Measurements from ENCODE around the gene NOX5.

- TF ChIP-seq POLR2AphosphoS5 (IDR thresholded peaks at IDR 0.05) (no peak), POLR2A (IDR thresholded peaks at IDR 0.05) (no peak), EP300 (IDR thresholded peaks at IDR 0.05) (no peak)
- TF ChIP-seq, protein P1, sequence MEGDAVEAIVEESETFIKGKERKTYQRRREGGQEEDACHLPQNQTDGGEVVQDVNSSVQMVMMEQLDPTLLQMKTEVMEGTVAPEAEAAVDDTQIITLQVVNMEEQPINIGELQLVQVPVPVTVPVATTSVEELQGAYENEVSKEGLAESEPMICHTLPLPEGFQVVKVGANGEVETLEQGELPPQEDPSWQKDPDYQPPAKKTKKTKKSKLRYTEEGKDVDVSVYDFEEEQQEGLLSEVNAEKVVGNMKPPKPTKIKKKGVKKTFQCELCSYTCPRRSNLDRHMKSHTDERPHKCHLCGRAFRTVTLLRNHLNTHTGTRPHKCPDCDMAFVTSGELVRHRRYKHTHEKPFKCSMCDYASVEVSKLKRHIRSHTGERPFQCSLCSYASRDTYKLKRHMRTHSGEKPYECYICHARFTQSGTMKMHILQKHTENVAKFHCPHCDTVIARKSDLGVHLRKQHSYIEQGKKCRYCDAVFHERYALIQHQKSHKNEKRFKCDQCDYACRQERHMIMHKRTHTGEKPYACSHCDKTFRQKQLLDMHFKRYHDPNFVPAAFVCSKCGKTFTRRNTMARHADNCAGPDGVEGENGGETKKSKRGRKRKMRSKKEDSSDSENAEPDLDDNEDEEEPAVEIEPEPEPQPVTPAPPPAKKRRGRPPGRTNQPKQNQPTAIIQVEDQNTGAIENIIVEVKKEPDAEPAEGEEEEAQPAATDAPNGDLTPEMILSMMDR (IDR thresholded peaks at IDR 0.05) = no peak
These were observed 11.7 kb upstream of the NOX5 start for GRCh38 chr15:69002783-69003182.

Measured in stomach (tissue), 4 donors.